CD4-positive, alpha-beta T cell treated with Interleukin-4 for 1 hour (primary cell): Measurements from ENCODE around the gene CREB3L1.

ENCODE experiments used
- DNase-seq, 2 donors: peaks; one replicate each; pipeline ENCODE4 v3.0.0-alpha.2; 2020 to 2022

Gene CREB3L1

DNA sequence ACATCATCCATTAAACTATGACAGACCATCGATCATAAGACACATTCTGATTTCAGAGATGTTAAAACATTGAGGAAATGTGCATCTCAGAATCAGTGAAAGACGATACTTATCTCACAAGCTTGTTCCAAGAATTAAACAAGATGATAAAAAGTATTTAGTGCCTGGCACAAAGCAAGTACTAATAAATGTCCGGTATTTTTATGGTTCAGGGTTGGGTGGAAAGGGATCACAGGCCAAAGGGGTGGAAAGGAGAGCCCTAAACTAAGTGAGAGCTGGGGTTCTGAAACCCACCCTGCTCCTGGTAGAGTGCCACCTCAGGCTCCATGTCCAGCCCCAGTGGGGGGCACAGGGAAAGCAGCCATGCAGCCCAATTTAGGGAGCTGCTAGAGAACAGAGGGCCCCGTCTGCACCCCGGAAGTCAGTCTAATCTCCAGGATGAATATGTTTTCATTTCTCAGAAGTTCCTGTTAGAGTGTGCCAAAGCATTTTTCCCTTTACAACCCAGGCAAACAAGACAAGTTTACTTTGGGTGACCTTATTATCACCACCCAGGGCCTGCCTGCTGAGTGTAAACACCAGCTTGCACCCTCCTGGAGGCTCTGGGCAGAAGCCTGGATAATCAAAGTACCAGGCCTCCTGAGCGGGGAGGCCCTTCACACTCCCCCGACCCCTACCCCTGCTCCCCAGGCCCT, 3.8 kb upstream of the CREB3L1 start:
- DNase-seq, result no peak

DNA sequence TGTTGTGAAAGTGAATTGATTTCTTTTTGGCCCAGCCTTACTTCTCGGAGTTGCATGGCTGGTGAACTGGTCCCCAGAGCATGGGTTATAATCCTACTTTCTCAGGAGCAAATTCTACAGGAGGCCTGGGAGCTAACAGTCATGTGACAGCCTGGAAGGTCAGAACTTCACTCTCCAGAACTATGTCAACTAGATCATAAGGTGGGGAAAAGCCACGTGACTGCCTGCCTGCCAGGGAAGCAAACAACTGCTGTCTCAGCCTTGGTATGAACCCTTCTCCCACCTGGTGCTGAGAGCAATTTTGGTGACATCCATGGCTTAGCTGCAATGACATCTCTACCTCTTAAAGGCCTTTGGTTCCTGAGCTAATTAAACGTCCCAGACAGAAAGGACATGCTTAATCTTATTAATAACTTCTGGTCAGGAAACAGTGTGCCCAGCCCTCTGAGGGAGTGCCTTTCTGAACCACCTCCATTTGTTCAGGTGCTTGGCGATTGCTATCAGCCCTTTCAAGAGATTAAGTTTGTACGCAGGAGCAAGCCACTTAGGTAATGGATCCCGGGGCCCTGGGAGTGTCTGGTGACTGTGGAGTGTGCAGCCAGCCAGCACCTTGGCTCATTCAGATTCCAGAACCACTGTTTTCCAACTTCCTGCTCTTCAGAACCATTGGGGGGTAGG, 1.4 kb upstream of the CREB3L1 start:
- no peak for DNase-seq

DNA sequence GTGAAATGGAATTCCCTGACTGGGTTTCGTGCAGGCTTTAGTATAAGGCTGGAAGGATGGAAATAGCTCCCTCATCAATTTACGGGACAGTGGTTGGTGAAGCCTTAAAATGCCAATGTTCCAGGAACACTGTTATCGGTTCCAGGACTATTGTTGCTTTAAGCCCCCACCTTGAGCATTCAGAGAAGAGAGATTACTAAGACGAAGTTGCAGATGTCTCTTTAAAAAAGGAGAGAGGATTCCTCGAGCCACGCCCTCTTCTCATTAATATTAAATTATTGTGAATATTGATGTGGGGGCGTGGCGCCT, 195 bp upstream of the CREB3L1 start:
- no peak for DNase-seq

DNA sequence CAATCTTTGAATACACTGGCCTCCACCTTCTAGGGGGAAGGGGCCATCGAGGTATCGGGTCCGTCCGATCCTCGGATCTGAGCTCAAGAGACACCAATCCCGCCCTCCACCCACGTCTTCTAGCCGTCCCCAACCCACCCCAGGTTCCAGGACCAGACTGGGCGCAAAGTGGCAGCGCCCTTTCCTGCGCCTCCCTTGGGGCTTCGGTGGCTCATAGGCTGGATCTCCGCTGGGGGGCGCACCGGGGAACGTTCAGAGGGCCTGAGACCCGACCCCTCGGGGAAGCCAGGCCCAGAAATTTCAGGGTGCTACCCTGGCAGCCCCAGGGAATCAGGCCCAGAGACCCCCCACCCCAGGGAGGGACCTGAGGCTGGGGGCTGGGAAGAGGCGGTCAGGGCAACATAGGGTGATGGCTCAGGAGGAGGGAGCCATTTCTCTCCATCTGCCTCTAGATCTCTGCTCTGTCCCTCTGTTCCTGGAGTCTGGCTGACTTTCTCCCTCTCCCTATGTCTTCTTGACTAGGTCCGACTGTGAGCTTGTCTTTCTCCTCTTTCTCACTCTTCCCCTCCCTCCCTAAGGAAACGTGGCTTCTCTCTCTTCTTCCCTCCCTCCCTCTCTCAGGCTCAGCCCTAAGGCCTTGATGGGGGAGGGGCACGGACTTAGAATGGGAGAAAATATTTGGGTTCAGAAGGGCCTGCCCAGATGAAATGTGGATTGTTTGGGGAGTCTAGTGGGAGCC, 1.1 kb downstream of the CREB3L1 start:
- peak in 1 of 2 donors; percentile 21 for DNase-seq

DNA sequence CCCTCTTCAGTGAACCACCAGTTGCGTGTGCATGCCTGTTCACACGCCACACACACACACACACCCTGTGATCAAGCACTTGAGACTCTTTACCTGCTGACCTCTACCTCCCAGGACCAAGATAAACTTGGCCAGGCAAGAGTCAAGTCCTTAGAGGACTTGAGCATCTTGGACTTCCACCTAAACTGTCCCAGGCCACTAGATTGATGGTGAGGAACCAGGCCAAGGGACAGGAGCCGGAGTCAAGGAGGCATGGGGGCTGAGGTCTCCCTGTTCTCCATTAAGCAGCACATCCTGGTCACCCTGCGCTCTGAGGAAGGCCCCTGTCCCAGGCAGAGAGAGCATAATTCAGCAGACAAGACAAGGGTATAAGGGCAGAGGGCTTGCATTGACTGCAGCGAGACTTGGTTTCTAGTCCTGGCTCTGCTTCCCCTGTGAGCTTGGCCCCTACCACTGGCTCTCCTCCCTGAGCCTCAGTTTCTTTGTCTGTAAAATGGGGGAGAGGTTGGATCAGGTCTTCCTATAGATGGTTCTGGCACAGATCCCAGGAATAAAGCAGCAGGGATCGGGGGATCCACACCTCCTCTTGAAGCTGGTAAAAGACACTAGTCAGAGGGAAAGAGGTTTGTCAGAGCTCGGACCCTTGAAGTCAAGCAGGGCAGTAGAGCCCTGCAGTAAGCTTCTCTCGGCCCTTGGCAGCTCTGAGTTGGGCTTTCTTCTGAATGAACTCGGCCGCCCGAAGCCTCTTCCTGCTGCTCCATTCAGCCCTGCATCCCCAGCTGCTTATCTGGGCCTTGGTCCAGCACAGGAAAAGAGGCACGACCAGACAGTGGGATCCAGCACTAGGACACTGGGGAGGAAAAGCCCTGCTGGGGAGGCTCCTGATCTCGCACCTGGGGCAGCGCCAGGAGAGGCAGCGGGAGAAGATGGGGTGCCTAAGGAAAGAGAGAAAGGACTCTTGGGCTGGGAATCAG, 2.0 kb downstream of the CREB3L1 start:
- no peak for DNase-seq

DNA sequence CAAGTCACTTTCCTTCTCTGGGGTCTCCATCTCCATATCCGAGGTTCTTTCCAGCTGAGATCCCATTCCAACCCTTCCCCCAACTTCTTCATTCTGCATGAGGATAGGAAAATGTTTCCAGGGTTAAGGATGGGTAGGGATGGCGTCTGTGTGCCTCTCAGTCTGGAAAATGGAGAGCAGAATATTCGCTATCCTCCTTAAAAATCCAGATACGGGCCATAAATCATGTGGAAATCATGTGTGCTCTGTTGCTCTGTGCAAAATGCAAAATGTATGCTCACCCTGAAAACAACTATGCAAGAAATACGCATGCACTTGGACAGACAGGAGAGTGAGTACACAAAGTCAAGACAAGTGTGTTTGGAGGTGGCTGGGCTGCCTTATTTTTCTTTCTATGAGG, 3.2 kb downstream of the CREB3L1 start:
- DNase-seq, result no peak

DNA sequence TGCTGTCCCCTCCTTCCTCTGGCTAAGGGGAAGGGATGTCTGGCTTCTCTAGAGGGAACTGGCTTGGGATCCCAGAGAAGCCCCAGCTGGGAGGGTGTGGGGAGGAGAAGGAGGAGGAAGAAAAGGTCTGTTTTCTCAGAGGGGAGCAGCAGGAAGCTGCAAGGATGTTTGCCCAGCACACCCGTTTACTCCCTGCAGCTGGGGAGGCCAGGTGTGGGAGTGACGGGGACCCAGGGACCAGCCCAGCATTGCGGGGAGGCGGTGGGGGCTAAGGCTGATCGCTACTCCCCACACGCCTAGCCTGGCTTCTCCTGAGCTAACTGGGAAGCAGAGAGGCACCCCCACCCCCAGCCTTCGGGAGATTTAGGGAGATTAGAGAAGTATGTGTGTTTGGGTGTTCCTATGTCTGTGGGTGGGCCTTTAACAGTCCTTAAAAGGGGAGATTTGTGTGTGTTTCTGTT, 3.9 kb downstream of the CREB3L1 start:
- no peak for DNase-seq

DNA sequence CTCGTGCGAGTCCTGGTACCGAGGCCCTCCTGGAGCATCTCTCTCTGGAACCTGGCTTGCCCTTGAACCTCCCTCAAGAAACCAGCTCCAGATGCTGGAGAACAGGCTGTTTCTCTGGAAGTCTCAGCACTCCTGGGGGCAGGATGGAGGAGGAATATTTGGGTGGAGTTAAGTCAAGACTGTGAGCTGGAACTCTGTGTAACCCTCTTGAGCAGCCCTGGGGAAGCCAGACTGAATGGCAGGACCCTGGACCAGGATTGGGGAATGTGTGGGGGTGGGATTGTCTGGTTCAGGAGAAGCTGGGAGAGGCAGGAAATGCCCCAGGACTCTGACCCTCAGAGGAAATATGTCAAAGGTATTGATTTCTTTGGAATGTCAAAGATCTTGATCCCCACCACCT, 7.7 kb downstream of the CREB3L1 start:
- no peak for DNase-seq

DNA sequence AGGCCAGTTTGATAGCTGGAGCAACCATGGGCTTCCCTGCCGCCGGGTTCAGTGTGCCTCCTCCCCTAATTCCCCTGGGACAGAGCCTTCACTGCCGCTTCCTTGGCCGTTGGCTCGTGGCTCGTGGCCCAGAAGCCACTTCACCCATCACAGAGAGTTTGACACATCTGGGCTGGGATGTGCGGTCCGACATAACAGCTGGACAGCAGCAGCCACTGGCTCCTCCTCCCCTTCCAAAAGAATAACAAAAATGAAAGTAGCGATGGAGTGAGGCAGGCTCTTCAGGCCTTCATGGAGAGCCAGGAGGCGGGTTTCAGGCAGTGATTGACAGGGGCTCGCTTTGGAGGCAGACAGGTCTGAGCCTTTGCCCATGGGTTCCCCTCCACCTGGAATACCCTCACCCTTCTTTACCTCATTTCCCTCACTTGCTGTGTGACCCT, 8.2 kb downstream of the CREB3L1 start:
- no peak for DNase-seq

DNA sequence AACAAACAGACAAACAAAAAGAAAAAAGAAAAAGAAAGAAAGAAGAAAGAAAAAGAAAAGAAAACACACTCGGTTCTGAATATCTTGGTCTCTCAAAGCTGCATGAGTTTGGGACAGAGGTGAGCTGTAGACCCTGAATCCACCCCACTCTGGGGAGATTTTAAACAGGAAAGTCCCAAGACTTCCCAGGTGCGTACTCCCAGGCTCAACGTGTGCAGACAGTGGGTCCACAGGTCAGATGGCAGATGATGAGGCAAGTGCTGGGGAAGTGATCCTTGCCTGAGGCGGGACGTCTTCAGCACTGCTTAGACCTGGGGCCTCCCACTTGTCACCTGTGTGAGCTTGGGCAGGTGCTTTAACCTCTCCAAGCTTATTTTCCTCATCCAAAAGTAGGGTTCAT, 9.3 kb downstream of the CREB3L1 start:
- no peak for DNase-seq

DNA sequence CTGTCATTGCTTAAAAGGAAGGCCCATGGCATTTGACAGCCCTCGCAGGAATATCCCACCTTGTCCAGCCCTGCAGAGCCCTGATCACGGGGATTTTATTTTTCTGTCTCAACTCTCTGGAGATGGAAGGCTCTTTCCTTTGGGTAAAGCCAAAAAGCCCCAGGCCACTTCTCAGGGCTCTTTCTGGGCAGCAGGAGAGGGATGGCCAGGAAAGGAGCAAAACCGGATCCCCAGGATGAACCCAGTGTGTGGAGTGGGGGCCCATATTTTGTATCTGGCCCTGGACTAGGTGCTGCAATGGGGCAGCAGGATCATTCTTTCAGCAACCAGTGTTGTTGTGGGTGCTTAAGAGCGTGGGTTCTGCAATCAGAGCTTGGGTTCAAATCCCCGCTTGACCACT, 11.0 kb downstream of the CREB3L1 start:
- DNase-seq, result no peak

DNA sequence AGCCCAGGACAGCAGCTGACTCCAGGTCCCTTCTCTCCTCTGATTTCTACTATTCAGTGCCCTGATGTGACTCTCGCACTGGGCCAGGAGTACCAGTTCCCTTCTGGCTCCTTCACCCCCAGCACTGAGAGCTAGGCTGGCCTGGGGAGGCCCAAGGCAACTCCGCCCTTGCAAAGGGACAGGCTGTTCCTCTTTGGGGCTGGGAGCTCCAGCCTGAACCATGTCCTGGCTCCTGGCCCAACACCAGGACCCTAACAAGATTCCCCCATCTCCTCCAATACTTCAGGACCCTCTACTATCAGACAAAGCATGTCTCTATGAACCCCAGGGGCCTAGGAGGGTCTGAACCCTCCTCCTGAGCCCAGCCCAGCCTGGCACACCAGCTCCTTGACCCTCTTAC, 12.5 kb downstream of the CREB3L1 start:
- DNase-seq, result no peak

DNA sequence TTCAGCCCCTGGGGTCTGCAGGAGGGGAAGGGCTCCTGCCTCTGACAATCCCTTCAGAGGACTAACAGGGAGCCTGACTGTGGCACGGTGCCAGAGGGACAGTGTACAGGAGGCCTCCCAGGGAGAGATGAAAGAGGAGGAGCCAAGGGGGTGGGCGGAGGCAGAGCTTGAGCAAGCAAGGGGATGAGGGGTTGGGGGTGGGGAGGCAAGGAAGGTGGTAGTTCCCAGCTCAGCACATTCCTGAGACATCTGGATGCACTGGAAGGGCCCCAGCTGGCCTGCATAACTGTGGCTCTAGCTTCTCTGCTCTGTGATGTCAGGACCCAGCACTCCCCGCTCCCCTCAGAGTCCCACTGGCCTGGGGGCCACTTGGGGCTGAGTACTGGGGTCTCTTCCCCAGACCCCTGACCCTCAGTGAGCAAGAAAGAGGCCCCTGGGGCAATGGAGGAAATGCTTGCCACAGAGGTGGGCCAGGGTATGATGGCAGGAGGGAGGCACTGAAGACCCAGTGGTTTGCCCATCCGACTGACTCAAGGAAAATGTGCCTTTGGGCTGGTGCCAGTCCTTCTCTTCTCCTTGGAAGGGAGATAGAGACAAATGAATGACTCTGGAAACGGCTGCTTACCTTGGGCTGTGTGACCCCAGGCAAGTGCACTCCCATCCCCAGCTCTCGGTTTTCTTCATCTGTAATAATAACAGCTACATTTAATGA, 13.3 kb downstream of the CREB3L1 start:
- DNase-seq, result no peak

DNA sequence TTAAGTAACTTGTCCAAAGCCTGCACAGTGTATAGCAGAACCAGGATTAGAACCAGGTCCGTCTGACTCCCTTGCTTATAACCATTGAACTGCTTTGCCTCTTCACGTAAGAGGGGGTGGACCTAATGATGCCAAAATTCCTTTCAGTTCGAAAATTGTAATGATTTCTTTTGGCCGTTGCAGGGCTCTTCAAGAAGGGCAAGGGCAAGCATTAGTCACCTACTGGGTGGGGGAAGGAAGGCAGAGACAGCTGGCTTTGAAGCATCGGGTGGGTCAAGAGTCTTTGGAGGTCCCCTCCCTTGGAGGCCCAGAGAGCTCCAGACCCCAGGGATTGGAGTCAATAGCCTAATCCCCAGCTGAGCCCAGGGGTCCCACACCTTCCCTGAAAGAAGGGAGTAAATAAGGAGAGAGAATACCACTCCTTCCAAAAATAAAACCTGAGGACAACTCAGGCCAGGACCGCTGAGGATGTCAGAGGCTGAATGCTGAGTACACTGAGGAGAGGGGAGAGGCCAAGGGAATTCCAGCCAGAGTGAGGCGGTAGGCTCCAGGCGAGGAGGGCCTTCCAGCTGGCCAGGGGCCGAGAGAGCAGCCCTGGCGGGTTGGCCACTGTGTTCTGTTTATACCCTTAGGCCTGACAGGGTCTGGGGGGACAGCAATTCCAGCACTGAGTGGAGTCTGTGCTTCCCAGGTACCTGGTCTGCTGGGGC, 14.1 kb downstream of the CREB3L1 start:
- DNase-seq, result no peak

DNA sequence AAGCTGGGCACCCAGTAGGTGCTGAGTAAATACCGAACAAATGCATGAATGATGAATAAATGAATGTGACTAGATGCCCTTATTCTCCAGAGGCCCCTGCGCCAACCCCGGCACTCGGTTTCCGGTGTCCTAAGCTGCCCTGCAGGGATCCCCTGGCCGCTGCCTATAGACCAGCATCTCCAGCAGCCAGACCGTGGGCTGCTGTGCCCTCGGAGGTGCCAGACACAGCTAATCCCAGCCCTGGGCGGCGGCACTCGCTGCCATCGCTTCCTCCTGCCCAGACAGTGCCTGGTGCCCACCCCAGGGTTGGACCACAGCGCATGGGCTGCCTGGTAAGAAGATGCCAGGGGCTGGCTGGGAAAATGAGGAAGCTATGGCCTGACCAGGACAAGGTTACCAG, 15.6 kb downstream of the CREB3L1 start:
- no peak for DNase-seq

DNA sequence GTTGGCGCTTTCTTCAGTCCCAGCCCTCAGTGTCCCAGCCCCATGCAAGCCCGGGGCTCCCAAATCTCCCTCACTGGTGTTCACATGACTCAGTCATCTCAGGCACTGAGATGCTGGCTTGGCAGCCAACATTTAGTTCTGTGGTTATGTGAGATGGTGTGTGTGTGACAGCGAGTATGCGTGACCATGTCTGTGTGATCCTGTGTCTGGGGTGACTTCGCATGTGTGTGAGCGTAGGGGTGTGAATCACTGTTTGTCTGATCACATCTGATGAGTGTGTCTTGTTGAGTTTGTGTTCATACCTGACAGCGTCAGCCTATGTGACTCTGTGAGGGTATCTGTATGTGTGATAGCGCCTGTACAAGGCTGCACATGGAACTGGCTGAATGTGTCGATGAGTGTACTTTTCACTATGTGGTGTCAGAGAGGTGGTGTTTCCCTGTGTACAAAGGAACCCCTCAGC, 16.2 kb downstream of the CREB3L1 start:
- DNase-seq, result no peak

DNA sequence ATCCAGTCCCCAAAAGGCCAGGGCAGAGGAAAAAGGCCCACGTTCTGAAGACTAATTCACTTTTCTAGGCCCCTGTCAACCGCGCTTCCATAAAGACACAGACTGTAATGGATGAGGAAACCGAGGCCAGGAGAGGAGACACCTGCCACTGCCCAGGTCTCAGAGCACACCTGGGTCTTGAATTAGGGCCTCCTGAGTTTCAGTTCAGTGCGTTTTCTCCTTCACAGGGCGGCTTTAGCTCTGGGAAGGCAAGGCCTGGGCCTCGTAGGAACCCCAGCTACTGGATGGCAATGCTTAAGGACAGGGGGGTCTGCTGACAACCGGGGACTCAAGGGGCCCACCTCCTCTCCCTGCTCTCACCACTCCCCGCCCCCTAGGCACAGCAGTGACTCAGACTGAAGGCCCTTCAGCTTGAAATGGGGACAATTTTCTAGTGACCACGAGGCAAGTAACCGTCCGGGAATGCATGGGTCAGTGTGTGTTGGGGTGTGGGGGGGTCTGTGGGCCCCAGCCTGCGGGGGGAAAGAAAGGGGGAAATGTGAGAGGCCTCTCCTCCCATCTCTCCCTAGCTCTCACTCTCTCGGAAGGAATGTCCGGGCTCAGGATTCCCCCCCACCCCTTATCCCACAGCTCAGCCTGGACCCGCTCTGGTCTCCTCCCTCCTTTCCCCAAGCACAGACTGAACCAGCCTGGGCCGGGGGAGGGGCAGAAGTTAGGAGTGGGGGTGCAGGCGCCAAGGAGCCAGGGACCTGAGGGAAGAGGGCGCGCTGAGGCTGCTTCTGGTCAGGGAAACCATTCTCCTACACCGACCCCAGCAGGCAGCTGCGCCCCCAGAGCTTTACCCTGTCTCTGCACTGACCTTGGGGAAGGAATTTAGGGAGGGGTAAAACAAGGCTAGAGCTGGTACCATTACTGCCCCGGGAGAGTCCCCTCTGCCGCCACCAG, 17.2 kb downstream of the CREB3L1 start:
- DNase-seq, result no peak

DNA sequence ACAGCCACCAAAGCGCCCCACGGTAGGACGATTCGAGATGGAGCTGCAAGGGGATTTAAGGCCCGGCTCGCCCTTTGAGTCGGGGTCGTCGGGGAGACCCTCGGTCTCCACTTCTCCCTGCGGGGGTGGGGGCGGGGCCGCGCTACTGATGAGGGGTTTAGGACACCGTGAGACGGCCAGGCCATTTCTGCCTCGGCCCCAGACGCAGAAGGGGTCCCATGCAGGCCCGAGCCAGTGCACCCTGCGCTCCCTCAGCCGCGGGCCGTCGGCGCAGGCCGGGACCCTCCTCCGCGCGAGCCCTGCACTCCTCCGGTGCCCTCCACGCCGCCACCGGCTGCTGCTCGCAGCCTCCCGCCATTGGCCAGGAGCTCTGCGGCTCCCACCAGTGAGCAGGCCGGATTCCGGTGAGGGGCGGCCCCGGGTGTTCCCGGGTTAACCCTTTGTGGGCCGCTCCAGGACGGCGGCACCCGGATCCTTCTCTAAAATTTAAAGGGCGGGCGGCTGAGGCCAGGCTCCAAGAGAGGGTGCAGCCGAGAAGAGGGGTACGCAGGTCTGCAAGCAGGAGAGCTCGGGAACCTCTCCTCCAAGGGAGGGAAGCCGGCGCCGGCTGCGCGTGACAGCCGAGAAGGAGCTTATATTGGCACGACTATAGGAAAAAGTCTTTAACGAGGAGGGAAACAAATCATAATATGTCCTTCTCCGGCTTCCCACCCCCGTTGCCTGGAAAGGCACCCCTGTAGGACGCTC, 18.0 kb downstream of the CREB3L1 start:
- DNase-seq, result peak; percentile 67 to 77

DNA sequence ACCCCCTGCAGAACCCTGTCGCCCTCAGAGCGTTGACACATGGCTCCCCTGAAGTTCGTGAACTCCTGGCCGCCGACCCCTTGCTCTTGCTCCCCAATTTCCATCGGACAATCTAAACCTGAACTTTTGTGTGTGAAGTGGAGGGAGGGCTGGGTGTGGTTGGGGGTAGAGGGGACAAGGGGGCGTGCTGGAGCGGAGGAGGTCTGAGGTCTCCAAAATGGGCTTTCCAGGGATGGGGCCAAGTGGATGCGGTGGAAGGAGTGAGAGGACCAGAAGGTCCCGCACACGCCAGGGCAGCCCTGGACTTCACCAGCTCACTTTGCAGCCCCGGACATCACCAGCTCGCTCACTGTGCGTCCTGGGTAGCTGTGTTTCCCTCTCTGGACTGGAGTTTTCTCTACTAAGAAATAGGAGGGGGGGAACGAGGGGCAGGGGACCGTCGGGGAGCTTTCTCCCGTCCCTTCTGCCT, 18.6 kb downstream of the CREB3L1 start:
- no peak for DNase-seq
